ENCODE measurements around the gene SMIM44.

The SMIM44 gene

GRCh38 chr19:3475449-3475848, 7.8 kb downstream of the SMIM44 start:
- DNase-seq, result no peak

GRCh38 chr19:3474614-3475013, 8.6 kb downstream of the SMIM44 start:
- DNase-seq, result no peak

DNA sequence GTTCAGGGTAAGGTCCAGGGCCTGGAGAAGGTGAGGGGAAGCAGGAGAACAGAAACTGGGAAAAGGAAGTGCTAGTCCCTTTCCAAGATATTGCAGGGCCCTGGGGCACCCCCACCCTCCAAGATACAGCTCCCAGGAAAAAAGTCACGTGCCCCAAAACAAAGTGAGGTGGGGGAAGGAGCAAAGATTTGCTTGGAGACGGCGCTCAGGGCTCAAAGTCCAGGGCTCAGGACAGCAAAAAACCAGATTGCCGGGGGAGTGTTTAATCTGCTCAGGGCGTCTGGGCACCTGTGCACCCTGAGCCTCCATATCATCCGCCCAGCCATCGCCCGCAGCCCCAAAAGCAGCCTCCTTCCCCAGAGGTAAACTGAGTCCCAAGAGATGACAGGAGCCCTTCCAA, 9.2 kb downstream of the SMIM44 start:
- no peak for DNase-seq

DNA sequence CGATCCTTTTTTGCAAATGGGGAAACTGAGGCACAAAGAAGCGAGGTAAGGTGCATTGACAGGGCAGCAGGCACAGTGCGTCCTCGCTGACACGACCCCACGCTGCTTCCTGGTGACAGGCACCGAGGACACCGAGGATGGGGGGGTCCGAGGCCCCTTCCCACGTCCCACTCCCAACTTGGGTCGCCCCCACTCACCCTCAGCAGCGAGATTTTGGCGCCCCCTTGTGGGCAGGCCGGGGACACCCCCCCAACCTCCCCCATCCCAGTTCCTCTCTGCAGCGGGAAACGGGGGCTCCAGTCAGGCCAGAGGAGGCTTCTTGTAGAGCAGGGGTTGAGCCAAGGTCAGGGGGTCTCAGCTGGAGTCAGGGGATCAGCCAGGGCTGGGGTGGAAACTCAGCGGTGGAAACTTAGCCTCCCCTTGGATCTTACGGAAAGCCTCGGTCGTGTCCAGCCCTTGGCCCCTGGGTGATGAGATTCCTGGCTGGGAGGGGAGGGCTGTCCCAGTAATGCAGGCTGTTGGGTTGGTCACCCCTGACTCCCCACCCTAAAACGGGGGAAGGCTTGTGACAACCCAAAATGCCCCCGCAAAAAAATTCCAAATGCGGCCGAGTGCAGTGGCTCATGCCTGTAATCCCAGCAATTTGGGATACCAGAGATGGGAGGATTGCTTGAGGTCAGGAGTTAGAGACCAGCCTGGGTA, 11.1 kb downstream of the SMIM44 start:
- peak; percentile 22 for DNase-seq

DNA sequence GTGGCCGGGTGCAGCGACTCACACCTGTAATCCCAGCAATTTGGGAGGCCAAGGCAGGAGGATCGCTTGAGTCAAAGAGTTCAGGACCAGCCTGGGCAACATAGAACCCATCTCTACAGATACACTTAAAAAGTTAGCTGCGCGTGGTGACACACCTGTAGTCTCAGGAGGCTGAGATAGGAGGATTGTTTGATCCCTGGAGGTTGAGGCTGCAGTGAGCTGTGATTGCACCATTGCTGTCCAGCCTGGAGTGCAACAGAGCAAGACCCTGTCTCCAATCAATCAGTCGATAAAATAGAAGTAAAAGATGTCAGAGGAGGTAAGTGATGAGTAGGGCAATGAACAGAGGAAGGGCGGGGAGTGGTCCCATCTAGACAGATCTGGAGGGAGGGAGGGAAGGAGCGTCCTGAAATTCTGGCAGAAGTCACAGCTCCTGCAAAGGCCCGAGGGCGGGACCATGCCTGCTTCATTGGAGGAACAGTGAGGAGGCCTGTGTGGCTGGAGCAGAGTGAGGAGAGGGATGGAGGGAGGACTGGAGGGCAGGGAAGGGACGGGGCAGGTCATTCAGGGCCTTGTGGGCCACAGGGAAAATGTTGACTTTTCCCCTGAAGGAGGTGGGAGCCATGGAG, 12.6 kb downstream of the SMIM44 start:
- no peak for DNase-seq

GRCh38 chr19:3469638-3470499, 13.4 kb downstream of the SMIM44 start:
- DNase-seq, result no peak

- DNase-seq, result no peak
Observed at GRCh38 chr19:3468211-3468610, 15.0 kb downstream of the SMIM44 start.

DNA sequence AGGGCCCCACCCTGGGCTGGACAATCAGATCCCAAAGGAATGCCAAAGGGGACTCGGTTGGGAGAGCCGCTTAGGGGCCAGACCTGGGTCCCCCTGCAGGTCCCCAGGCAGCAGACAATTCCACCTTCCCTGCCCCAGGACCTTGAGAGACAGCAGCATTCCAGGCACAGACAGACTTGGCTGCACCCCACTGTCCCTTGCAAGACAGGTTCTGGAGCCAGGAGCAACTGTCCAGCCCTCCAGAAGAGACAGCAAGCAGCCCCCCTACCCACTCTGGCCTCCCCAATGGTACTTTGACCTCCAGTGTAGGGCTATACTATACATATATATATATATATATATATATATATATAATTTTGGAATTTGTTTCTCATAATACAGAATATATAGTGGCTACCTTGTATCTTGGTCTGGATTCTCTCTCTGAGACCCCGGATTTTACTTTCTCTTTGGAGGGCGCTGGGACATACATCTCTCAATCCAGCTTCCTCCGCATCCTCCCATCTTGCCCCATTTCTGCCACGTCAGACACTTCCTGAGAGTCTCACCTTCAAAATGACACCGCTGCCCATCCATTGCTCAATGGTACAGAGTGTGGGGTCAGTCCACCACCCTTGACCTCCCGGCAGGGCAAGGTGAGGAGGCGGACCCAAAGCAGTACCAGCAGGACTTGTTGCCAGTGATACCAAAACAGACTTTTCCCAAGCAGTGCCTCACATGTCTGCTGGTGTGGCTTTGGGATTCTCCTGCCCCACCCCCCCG, 15.6 kb downstream of the SMIM44 start:
- DNase-seq, result no peak

- DNase-seq, result no peak
Observed at GRCh38 chr19:3466635-3467034, 16.6 kb downstream of the SMIM44 start.

DNA sequence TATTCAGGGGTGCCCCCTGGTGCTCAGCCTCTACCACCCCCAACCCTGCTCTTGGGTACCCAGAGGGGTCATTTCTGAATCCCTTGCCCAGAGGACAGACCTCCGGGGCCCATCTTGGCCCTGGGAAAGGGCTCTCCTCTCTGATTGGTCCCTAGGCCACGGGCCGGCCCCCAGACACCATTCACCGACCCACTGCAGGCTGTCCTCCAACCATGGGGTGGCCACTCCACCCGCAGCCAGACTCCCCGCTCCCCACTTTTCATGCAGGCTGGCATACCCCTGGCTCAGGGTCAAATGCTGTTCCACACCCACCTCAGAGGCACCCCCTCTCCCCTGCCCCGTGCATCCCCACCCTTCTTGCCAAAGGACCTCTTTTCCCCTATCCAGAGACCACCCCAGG, 17.7 kb downstream of the SMIM44 start:
- DNase-seq, result no peak

DNA sequence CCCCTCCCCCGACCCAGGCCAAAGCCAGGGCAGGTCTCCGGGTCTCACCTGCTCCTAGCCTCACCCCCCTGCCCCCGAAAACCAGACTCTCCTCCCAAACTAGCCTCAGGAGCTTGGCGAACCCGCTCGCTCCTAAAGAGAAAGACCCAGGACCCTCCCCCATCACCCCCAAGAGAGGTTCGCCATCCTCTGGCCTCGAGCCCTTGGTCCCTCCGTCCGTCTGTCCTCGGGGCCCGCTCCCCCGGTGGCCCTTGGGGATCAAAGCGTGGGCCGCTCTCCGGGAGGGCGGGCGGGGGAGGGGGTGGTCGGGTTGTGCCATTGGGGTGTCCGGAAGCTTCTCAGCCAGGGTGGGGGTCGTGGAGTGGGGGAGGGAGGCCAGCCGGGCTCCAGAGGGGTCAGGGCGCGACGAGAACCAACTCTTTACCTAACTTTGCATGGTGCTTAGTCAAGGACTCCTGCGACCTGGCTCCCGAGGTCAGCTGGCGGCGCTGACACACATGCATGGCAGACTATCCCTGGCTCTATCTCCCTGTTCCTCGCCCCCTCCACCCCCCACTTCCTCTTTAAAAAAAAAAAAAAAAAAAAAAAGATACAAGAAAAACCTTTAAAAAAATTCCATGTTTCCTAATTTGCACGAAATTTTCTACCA, 18.5 kb downstream of the SMIM44 start:
- no peak for DNase-seq

DNA sequence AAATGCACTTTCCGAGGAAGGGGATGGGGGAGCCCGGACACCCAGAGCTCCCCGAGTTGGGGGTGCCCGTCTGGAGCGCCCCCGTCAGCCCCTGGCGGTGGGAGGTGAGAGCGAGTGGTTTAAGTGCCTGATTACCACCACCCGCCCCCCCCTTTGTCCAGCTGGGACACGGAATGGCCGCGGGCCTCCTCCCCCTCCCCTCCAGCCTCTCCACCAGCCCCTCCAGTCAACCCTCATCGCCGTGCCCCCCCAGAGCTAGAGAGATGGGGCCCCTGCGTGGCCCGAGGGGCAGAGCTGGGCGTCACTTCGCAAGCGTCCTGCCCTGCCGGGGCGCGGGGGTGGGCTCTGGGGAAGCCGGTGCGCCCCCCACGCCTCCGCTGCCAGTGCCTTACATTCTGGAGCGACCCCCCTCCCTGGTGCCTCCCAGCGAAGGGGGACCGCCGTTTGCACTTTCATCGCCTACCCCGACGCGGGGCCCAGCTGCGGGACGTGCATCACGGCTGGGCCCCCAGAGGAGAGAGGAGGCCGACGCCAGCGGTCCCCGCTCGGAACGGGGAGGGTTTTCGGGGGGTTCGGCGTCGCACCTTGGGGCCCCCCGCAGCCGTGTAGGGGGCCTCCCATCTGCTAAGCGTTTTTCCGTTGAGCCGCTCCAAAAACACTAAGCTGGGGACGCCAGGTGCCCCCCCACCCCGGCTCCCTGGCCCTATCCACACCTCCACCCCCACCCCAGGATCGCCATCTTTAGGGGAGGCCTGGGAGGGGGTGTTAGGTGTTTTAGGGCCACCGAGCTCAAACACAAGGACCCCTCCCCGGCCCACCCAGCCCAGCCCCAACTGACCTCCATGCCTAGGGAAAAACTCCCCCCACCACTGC, 19.3 kb downstream of the SMIM44 start:
- DNase-seq, result no peak

- no peak for DNase-seq
Observed at GRCh38 chr19:3462991-3463713, 20.1 kb downstream of the SMIM44 start.

DNA sequence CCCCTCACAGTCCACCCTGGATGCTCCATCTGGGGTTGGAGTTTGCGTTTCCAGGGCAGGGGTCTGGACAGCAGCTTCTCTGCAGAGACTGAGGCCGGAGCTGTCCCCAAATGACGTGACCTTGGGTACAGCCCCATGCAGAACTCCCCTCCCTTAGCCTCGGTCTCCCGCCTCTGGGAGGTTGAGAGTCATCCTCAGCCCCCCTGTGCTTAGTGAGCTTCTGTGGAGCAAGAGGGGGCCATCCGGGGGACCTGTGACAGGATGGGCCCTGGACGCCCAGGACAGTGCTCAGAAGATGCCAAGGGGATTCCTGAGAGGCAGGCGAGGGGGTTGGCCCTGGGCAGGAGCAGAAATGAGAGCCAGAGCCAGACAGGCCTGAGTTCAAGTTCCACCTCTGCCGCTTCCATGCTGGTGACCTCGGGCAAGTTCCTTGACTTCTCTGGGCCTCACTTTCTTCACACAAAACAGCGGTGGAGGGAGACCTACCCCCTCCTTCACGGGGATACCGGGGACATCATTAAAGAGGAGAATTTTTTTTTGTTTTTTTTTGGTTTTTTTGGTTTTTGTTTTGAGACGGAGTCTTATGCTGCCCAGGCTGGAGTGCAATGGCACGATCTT, 23.2 kb downstream of the SMIM44 start:
- no peak for DNase-seq

GRCh38 chr19:3459089-3459881, 24.0 kb downstream of the SMIM44 start:
- DNase-seq, result no peak

DNA sequence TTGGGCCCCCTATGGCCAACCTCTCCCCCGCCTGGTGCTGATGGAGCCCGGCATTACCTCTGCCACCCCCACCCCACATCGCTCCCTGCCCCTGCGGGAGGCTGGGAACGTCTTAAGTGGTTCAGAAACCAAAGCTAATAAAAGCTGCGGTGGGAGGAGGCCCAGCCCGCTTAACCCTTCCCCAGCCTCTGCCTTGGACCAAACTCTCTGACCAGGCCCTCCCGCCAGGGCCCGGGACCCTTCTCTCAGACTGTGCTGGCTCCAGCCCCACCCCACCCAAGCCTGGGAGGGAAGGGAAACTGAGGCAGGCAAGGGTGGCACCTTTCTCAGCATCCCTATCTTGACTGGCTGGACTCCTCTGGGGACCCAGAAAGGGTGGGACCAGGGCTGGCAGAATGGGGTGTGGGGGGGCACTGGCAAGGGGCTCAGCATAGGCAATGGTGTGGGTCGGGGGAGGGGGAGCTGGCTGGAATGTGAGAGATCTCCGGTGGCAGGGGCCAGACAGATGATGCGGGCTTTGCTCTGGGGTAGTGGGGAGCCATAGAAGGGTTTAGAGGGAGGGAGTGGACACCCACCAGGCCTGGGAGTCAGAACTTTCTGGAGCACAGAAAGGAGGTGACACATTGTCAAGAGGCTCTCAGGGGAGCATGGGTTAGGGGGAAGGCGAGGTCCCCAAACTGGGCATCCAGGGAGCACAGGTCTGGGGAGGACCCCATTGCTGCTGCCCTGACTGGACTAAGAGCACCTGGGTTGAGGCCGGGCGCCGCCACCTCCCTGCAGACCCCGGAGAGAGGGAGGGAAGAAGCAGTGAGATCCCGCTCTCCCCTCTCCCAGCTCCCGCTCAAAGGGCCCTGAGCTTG, 24.8 kb downstream of the SMIM44 start:
- DNase-seq, result no peak

DNA sequence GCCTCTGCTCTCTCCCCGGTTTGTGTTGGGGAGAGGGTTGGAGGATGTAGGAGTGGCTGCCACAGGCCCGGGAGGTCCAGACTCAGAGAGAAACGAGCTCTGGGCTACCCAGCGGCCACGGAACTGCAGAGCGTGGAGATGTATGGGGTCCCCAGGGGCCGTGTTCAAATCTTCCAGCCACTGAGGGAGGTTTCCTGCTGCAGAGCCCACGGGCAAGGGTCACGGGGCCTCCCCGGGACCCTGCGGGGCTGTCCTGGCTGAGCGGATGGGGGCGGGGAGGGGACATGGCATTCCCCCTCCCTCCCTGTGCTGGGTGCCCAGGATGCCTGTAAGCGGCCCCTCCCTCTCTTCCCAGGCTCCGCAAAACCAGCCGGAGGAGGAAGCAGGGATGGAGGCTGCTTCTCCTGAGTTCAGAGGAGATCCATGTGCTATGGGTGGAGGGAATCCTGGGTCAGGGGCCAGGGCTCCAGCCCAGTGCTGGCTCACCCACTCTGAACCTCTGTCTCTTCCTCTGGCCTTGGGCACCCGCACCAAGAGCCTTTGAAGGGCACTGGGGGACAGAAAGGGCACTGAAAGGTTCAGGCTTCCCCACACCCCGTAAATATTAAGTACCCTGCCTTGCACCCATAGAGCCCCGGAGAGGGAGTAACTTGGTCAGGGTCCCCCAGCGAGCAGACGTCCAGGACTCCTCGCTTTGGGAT, 25.6 kb downstream of the SMIM44 start:
- no peak for DNase-seq
